GM18511 (cell line): ENCODE data around the gene OSBPL2.

Experiments
- ATAC-seq: cut with Tn5 transposase; IDR thresholded peaks from one replicate; pipeline ENCODE4 v1.9.1; 2021; ENCODE audit warnings: mild to moderate bottlenecking, moderate library complexity; ENCODE audit not compliant: unreplicated experiment

The OSBPL2 gene

DNA sequence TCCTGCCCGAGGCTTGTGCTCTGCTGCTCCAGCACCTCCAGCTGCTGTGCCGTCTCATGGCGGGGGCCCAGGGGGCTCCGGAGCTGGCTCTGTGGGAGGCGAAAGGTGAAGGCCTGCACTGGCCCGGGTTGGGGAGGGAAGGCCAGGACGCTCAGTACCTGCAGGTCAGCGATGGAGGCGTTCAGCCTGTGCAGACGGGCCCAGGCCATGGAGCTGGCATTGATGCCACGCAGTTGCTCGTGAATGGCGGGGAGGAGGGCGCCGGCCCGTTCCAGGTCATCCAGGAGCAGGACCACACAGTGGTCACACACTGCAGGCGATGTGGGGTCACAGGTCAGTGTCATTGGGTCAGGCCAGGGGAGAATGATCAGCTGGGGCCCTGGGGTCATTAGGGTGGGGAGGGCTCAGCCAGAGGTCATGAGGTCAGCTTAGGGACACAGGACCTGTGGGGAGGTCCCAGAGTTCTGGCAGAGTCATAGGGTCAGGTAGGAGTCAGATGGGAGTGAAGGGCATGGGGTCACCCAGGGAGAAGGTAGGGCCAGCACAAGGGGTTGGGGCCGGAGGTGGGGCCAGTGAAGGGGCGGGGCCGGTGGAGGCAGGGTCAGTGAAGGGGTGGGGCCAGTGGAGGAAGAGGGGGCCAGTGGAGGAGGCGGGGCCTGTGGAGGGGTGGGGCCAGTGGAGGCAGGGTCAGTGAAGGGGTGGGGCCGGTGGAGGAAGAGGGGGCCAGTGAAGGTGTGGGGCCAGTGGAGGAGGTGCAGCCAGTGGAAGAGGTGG, 82.4 kb downstream of the OSBPL2 start:
- ATAC-seq, result no peak

DNA sequence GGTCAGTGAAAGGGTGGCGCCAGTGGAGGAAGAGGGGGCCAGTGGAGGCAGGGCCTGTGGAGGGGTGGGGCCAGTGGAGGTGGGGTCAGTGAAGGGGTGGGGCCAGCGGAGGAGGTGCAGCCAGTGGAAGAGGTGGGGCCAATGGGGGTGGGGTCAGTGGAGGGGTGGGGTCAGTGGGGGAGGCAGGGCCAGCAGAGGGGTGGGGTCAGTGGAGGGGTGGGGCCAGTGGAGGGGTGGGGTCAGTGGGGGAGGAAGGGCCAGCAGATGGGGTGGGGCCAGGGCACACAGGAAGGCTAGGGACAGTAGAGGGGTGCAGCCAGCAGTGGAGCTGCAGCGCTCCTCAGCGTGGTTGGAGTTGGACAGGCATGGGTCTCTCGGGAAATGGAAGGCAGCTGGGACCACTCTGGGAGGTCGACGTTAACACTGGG, 83.2 kb downstream of the OSBPL2 start:
- no peak for ATAC-seq

GRCh38 chr20:62321975-62322374, 83.7 kb downstream of the OSBPL2 start:
- ATAC-seq, result no peak

- no peak for ATAC-seq
These were observed 84.2 kb downstream of the OSBPL2 start for GRCh38 chr20:62322492-62323041.

- no peak for ATAC-seq
These were observed 85.0 kb downstream of the OSBPL2 start for GRCh38 chr20:62323146-62323979.

DNA sequence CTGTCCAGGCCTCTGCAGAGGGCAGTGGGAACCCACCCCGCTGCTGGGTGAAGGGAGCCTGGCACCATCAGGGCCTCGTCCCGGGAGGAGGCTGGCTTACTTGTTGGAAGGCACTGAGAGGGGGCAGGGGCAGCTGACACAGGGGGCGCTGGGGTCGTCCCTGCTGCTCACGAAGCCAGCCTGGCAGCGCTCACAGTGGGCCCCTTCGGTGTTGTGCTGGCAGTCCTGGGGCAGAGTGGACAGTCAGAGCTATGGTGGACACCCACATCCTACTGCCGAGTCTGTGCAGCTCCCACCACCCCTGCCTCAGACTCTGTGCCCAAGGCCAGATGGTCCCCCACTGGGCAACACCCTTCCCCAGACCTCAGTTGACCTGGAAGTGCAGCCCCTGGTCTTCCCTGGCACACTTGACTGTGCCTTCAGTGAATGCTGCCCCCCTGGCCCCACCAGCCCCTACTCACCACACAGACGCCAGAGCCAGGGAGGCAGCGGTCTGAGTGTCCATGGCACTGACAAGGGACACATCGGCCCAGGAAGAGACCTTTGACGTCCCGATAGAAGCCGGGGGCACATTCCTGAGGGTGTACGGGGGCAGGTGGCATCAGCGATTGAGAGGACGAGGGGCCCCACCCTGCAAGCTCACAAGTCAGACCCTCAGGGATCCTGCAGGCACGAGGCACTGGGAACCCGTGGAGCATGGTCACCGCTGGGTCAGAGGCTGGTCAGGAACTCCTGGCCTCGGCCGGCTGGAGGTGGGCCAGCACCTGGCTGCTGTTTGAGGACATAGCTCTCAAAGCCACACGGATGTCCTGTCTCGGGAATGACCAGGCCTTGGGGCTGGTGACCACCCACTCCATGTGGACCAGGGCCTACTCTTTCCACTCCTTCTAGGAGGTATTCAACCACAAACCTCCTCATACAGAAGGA, 85.9 kb downstream of the OSBPL2 start:
- ATAC-seq, result no peak

DNA sequence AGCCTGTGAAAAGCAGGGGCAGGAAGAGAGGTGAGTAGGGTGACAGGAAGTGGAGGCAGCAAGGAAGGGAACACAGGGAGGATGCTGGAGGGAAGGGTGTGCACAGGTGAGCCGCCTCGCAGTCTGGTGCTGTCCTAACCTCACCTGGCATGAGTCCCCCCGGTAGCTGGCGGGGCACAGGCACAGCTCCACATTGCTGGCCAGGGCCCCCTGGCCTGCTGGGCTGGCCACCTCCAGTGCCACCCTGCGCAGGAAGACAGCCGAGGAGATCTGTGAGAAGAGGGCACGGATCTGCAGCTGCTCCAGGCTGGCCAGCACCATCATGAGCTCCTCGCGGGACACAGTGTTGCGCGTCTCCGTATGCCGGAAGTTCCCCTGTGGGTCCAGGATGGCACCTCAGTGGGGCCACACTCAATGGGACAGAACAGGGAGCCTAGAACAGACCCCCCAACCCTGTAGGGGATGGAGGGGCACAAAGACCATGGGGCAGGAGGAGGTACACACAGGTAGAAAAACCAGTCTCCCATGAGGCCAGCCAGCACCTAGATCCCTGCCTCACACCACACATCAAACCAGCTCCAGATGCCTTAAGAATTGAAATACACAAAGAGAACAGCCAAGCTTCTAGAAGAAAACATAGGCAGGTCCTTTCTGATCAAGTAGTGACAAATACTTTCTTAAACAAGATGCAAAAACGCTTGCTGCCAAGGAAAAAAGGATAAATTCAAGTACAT, 87.0 kb downstream of the OSBPL2 start:
- no peak for ATAC-seq

GRCh38 chr20:62326559-62326958, 88.2 kb downstream of the OSBPL2 start:
- ATAC-seq, result no peak

DNA sequence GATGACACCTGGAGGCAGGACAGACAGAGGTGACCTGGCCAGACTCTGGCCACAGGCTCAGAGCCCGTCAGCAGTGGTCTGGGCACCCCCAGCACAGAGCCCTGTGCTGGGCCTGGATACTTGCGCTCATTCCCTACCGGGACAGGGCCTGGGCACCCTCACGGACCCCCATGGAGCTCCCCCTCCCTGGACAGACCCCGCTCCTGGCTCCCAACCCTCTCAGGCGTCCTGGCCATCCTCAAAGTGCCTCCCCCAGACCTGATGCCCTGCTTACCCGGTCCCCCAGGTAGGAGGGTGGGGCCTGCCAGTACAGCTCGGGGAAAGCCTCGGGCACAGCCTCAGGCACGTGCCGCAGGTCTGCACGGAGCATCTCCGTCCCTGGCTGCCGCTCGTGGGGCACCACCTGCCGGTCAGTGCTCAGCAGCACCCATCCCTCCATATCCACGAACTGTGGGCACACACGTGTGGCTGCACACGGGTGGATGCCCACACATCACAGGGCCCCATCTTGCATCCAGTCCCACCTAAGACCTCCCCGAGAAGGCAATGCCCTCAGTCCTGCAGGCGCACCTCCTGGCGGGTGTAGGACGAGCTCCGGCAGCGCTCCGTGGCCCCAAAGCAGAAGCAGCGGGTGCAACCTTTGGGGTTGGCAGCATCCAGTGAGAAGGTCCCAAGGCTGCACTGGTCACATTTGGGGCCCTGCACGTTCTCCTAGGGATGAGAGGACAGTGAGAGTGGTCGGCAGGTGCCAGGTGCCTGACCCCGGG, 88.8 kb downstream of the OSBPL2 start:
- no peak for ATAC-seq

- no peak for ATAC-seq
These were observed 89.6 kb downstream of the OSBPL2 start for GRCh38 chr20:62327726-62328495.

GRCh38 chr20:62328684-62329388, 90.5 kb downstream of the OSBPL2 start:
- ATAC-seq, result no peak

DNA sequence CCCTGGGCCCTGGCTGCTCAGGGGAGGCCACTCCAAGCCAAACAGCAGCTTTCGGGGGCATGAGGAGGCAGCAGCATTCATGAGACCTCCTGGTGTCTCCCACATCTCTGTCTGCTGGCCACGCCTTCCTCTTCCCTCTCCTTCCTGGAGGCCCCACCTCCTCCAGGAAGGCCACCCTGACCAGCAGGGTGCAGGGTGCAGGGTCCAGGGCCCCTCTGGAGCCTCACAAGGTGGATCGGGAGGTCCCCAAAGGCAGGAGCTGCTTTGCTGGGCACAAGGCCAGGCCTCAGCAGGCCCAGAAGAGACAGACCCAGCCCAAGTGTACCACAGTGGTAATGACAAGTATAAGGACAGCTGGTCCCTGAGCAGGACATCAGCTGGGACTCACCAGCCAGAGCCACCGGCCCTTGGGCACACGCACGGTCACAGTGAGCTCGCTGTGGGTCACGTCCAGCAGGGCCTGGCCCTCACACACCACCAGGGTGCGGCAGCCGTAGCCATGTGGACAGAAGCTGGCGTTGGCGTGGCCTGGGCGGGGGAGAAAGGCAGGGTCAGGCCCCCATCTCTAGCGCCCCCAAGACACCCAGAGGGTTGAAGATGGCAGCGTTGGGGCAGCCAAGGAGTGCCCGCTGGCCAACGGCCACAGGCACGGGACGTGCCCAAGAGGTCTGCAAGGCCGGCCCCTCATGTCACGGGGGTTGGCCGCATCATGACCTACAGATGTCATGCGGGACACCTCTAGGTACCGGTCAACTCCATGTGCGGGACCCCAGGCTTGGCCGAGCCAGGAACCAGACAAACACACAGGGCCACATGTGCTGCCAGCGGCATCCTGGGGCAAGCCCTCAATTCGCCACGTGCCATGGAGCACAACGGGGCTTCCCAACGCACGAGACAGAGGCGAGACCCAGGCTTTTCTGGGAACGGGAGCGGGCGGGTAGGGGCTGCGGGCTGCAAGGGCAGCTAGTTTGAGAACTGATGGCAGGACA, 91.4 kb downstream of the OSBPL2 start:
- no peak for ATAC-seq

DNA sequence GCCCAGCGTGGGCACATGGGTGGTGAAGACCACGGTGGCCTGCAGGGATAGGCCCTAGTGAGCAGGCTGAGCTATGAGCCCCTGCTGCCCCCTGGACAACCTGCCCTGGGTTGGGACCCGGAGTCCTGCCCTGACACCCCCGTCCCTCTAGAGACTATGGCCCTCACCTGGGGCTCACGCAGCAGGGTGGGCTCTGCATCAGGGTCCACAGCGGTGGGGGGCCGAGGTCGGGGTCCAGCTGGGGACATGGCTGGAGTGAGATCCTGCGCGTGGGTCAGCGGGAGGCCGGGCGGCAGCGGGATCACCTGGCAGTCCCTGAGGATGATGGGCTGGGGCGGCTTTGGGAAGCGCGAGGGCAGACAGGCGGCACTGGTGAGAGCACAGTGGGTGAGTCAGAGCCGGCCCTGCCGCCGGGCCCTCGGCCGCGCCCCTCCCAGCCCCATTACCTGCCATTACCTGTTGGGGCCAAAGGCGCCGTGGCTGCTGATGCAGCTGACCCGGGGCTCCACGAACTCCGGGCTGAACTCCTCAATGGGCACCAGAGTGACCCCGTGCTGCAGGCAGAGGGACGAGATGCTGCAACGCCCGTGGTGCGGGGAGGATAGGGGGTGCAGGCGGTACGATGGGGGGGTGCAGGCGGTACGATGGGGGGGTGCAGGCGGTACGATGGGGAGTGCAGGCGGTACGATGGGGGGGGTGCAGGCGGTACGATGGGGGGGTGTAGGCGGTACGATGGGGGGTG, 92.4 kb downstream of the OSBPL2 start:
- no peak for ATAC-seq

- no peak for ATAC-seq
These were observed 93.0 kb downstream of the OSBPL2 start for GRCh38 chr20:62331347-62331746.

DNA sequence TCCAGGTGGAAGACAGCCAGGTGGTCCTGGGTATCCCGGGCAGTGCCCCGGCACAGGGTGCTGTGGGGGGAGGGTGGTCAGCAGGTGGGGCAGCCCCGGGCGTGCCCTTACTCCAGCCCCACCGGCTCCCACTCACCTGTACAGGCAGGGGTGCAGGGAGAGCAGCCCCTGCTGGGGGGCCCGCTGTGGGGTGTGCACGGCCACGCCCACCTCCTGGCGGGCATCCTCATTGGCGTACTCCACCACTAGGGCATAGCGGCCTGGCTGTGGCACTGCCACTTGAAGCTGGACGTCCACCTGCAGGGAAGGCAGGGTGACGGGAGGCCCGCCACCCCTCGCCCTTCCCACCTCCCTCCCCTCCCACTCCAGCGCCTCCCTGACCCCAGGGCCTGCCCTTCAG, 94.1 kb downstream of the OSBPL2 start:
- no peak for ATAC-seq
